PFSK-1 (cell line): ENCODE results near the gene CDON.

Experiments used
- FOXP2 ChIP-seq: optimal IDR thresholded peaks from 2 replicates; pipeline ENCODE3; 2011; ENCODE audit warnings: borderline replicate concordance, control low read depth, inconsistent platforms; ENCODE audit not compliant: insufficient read depth; ENCODE audit errors: extremely low read length, extremely low read depth
- POLR2AphosphoS5 ChIP-seq: IDR thresholded peaks from 2 replicates; pipeline ENCODE4 v1.6.1; 2012; ENCODE audit warnings: low read depth, mild to moderate bottlenecking, control low read depth, low read length, moderate library complexity
- REST ChIP-seq, 2 experiments: IDR thresholded peaks; 2 replicates each; pipeline versions ENCODE4 v1.6.1 to v1.8.0; 2011 to 2012; ENCODE audit warnings: low read depth in 2 of 2, low read length in 2 of 2, control low read depth in 1 of 2, inconsistent platforms in 1 of 2, mild to moderate bottlenecking in 1 of 2, moderate library complexity in 1 of 2; ENCODE audit not compliant: insufficient read depth in 1 of 2
- SIN3A ChIP-seq: IDR thresholded peaks from 2 replicates; pipeline ENCODE4 v1.6.1; 2012; ENCODE audit warnings: mild to moderate bottlenecking, low read length, moderate library complexity, borderline replicate concordance; ENCODE audit not compliant: insufficient read depth
- TAF1 ChIP-seq: IDR thresholded peaks from 2 replicates; pipeline ENCODE4 v1.6.1; 2012; ENCODE audit warnings: low read length, control low read depth, borderline replicate concordance; ENCODE audit not compliant: insufficient read depth

The CDON gene

GRCh38 chr11:125931116-125931515, 131.6 kb downstream of the CDON start:
- no peak for TF ChIP-seq REST (IDR thresholded peaks at IDR 0.05; ENCODE audit: insufficient read depth in 1 of 2, low read depth in 2 of 2, low read length in 2 of 2)
- no peak for TF ChIP-seq POLR2AphosphoS5
- TF ChIP-seq TAF1, result no peak
- TF ChIP-seq FOXP2, result no peak
- TF ChIP-seq SIN3A, result no peak

GRCh38 chr11:125930076-125930450, 132.6 kb downstream of the CDON start:
- TF ChIP-seq REST (IDR thresholded peaks at IDR 0.05; ENCODE audit: insufficient read depth in 1 of 2, low read depth in 2 of 2, low read length in 2 of 2), result no peak
- no peak for TF ChIP-seq FOXP2
- no peak for TF ChIP-seq SIN3A
- no peak for TF ChIP-seq TAF1

GRCh38 chr11:125929445-125930075, 133.1 kb downstream of the CDON start:
- TF ChIP-seq TAF1 (no peak), SIN3A (no peak), FOXP2 (no peak), REST (IDR thresholded peaks at IDR 0.05; ENCODE audit: insufficient read depth in 1 of 2, low read depth in 2 of 2, low read length in 2 of 2) (no peak), POLR2AphosphoS5 (no peak)

- TF ChIP-seq SIN3A (no peak), TAF1 (no peak), REST (IDR thresholded peaks at IDR 0.05; ENCODE audit: insufficient read depth in 1 of 2, low read depth in 2 of 2, low read length in 2 of 2) (no peak), FOXP2 (no peak), POLR2AphosphoS5 (no peak)
Observed at GRCh38 chr11:125926682-125927081, 136.0 kb downstream of the CDON start.

GRCh38 chr11:125925804-125926203, 136.9 kb downstream of the CDON start:
- no peak for TF ChIP-seq FOXP2
- no peak for TF ChIP-seq REST (IDR thresholded peaks at IDR 0.05; ENCODE audit: insufficient read depth in 1 of 2, low read depth in 2 of 2, low read length in 2 of 2)
